ENCODE data around the gene FAM209B. TPM values are rescaled to one million over a fixed set of nuclear protein-coding genes. Genes with fewer than 3 reads are reported as not detected.
"Not testable (repeated sequence)": the region's sequence is repeated elsewhere in the genome, so short reads cannot be mapped to it uniquely, and the experiment has no call there.

FAM209B gene, protein sequence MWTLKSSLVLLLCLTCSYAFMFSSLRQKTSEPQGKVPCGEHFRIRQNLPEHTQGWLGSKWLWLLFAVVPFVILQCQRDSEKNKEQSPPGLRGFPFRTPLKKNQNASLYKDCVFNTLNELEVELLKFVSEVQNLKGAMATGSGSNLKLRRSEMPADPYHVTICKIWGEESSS
- 0.45 TPM for polyA plus RNA-seq (2013, experiment 1 of 2)
- polyA plus RNA-seq (2013, experiment 2 of 2): 0.82 TPM

DNA sequence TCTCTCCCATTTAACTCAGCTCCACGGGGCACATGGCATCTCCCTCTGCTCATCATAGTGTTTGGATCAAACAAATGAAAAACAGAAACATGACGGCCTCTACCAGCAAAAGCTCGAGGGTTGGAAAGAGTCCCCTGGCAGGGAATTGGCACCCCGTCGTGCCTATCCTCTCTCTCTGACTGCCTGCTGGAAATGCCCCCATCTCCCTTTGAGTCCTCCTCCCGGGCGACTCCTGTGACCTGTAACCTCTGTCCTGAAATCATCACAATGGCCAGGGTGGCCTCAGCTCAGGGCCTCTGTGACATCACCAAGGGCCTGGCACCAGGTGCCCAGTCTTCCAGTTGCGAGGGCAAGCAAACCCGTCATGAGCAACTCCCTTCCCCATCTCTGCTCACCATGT is at the start of gene FAM209B:
Gene FAM209B (plus strand): TSS at position 301 of the 400 bp plus-strand sequence. CDS start 96 bp downstream, at position 397.
- H3K36me3 ChIP-seq (ENCODE audit: insufficient read depth, low read length); H3K4me3 ChIP-seq (ENCODE audit: low read length); H3K4me1 ChIP-seq (ENCODE audit: insufficient read depth, low read length); H3K27ac ChIP-seq (ENCODE audit: low read depth, low read length); H3K9ac ChIP-seq (ENCODE audit: low read depth, low read length); H3K27me3 ChIP-seq (ENCODE audit: insufficient read depth, low read length); H3K9me3 ChIP-seq (ENCODE audit: insufficient read depth, low read depth, low read length): not testable (repeated sequence)
- 93% methylated on average over 9 of the region's 9 CpGs for WGBS

DNA sequence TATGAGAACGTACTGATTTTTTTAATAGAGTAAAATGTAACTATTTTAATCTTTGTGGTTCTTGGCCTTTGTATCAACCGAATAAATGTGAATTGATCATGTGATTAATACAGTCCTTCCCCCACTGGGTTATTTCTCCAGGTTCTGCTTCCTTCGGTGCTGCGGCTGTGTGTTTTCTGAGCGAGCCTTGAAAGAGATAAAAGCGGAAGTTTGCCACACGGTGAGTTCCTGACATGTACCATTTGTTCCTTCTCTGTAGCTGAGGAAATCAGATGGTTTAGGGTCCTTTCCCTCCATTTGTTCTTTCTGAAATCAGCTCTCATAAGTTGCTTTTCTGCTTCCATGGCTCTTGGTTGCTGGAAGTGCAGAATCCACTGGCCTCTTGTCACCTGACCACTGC is 49.1 kb upstream of the FAM209B start:
- no peaks in the 10 kb centered on the region for H3K4me1 ChIP-seq (ENCODE audit: insufficient read depth, low read length)
- H3K9me3 ChIP-seq (ENCODE audit: insufficient read depth, low read depth, low read length): no peaks in the 10 kb centered on the region
- H3K4me3 ChIP-seq (ENCODE audit: low read length): no peak overlapping the region
- H3K36me3 ChIP-seq (ENCODE audit: insufficient read depth, low read length): peaks cover 75% of the 10 kb centered on the region
- H3K27me3 ChIP-seq (ENCODE audit: insufficient read depth, low read length): no peaks in the 10 kb centered on the region
- 95% methylated on average over 6 of the region's 7 CpGs for WGBS
- no peak overlapping the region for H3K27ac ChIP-seq (ENCODE audit: low read depth, low read length)
- H3K9ac ChIP-seq (ENCODE audit: low read depth, low read length): no peak overlapping the region

DNA sequence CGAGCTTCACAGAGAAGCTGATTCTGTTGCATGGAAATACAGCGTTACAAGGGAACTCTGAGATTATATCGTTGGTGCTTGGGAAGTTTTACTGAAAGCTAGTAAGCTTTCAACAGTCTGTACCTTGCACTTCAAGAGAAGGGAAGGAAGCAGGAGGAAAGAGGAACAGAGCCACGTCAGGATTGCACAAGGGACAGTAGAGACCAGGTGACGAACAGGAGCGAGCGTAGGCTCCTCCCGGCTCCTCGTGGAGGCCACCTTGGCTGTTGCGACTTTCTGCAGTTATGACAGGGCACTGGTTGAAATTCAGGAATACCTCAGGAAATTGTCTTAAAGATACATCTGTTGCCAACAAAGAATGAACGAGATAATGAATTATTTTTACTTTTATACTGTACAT is 45.8 kb upstream of the FAM209B start:
- peaks cover 64% of the 10 kb centered on the region for H3K36me3 ChIP-seq (ENCODE audit: insufficient read depth, low read length)
- no peak overlapping the region for H3K27ac ChIP-seq (ENCODE audit: low read depth, low read length)
- H3K4me3 ChIP-seq (ENCODE audit: low read length): no peak overlapping the region
- 94% methylated on average over 10 of the region's 11 CpGs for WGBS
- no peak overlapping the region for H3K9ac ChIP-seq (ENCODE audit: low read depth, low read length)
- H3K9me3 ChIP-seq (ENCODE audit: insufficient read depth, low read depth, low read length): no peaks in the 10 kb centered on the region
- no peaks in the 10 kb centered on the region for H3K27me3 ChIP-seq (ENCODE audit: insufficient read depth, low read length)
- no peaks in the 10 kb centered on the region for H3K4me1 ChIP-seq (ENCODE audit: insufficient read depth, low read length)

DNA sequence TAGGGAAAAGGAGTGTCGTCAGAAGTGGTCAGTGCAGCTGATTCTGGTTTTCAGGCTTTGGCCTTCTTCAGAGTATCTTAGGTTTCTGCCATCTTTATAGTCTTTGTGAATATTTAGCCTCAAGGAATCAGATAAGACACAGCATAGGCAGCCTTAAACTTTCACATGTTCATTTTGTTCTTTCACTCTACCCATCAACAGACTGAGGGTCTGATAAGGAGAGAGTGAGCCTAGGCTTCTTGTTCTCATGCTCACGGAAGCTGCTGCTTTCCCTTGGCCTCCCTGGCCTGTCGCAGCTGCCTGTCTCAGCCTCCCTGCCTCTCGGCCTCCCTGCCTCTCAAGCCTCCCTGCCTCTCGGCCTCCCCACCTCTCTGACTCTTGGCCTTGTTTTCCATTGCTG is 44.5 kb upstream of the FAM209B start:
- WGBS: 94% methylated on average over 5 of the region's 5 CpGs
- Histone ChIP-seq H3K4me3 (ENCODE audit: low read length) (no peak overlapping the region), H3K9ac (ENCODE audit: low read depth, low read length) (no peak overlapping the region), H3K27me3 (ENCODE audit: insufficient read depth, low read length) (no peaks in the 10 kb centered on the region), H3K27ac (ENCODE audit: low read depth, low read length) (no peak overlapping the region), H3K4me1 (ENCODE audit: insufficient read depth, low read length) (no peaks in the 10 kb centered on the region), H3K36me3 (ENCODE audit: insufficient read depth, low read length) (peaks cover 57% of the 10 kb centered on the region), H3K9me3 (ENCODE audit: insufficient read depth, low read depth, low read length) (no peaks in the 10 kb centered on the region)

DNA sequence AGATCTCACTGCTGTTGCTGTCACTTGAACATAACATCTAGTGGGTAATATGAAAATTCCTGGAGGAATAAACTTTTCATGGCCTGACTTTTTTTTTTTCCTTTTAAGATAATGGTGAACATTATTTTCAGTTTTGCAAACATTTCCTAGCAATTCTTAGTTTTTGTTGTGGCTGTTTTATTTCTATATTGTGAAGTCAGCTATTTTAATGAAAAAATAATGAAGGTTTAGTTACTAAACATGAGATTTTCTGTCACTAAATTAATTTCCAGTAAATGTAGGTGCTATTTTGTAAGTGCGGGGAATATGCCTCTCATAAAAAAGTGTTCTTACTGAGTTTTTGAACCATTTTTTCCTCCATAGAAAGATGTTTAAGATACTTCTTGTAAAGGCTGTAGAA is 31.9 kb upstream of the FAM209B start:
- WGBS: 100% methylated on average over 1 of the region's 1 CpG
- Histone ChIP-seq H3K27me3 (ENCODE audit: insufficient read depth, low read length) (no peaks in the 10 kb centered on the region), H3K4me3 (ENCODE audit: low read length) (no peak overlapping the region), H3K9ac (ENCODE audit: low read depth, low read length) (no peak overlapping the region), H3K4me1 (ENCODE audit: insufficient read depth, low read length) (no peaks in the 10 kb centered on the region), H3K9me3 (ENCODE audit: insufficient read depth, low read depth, low read length) (no peaks in the 10 kb centered on the region), H3K27ac (ENCODE audit: low read depth, low read length) (no peak overlapping the region), H3K36me3 (ENCODE audit: insufficient read depth, low read length) (peaks cover 16% of the 10 kb centered on the region; the same call in 1 of the 2 replicates)

DNA sequence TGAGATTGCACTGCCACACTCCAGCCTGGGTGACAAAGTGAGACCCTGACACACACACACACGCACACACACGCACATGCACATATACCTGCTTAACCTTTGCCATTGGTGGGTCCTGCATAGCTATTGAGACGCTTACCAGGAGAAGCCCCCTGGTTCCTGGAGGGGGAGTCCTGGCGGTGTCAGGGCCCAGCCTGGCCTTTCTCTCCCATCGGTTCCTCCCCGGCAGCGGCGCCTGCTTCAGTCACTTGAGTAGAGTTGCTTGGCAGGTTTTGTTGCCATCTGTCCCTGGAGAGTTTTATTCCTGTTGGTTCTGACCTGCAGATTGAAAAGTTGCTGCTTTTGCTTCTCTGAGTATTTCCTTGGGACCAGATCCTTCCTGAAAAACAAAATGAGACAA is 29.1 kb upstream of the FAM209B start:
- Histone ChIP-seq H3K4me1 (ENCODE audit: insufficient read depth, low read length) (no peaks in the 10 kb centered on the region), H3K27me3 (ENCODE audit: insufficient read depth, low read length) (no peaks in the 10 kb centered on the region), H3K9ac (ENCODE audit: low read depth, low read length) (no peak overlapping the region), H3K27ac (ENCODE audit: low read depth, low read length) (0 out of 2 replicates have a peak overlapping the region, but pooled peaks have one; percentile 18), H3K4me3 (ENCODE audit: low read length) (no peak overlapping the region), H3K9me3 (ENCODE audit: insufficient read depth, low read depth, low read length) (no peaks in the 10 kb centered on the region), H3K36me3 (ENCODE audit: insufficient read depth, low read length) (peaks cover 4% of the 10 kb centered on the region; the same call in 1 of the 2 replicates)
- WGBS: 91% methylated on average over 8 of the region's 8 CpGs

DNA sequence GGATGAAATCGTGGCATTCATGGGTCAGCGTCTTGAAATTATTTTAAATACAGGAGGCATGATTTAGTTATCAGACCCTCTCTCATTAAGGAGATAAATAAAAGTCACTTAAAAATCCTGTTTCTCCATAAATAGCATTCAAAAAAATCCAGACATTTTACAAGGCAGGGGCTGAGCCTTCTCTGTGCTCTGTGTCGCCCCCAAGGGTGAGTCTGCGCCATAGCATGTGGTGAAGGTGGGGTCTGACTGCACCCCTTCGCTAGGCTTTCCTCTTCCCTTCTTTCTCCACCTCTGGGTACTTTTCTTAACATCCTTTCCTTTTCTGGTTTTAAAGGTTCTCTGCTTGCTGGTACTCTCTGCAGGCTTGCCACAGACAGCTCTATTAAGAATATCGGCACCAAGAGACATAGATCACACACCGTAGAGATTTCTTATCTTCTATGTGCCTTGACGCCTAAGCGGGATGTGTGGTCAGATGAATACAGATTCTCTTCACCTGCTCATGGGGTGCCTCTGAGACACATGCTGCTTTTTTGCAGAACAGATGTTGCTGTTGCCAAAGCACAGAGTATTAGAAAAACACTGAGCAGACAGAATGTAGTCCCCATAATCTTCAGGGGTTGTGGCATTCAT is 28.6 kb upstream of the FAM209B start:
- H3K27ac ChIP-seq (ENCODE audit: low read depth, low read length): 0 out of 2 replicates have a peak overlapping the region, but pooled peaks have one; percentile 18
- no peak overlapping the region for H3K9ac ChIP-seq (ENCODE audit: low read depth, low read length)
- H3K27me3 ChIP-seq (ENCODE audit: insufficient read depth, low read length): no peaks in the 10 kb centered on the region
- no peak overlapping the region for H3K4me3 ChIP-seq (ENCODE audit: low read length)
- H3K36me3 ChIP-seq (ENCODE audit: insufficient read depth, low read length): peaks cover 4% of the 10 kb centered on the region; the same call in 1 of the 2 replicates
- 93% methylated on average over 9 of the region's 9 CpGs for WGBS
- no peaks in the 10 kb centered on the region for H3K9me3 ChIP-seq (ENCODE audit: insufficient read depth, low read depth, low read length)
- H3K4me1 ChIP-seq (ENCODE audit: insufficient read depth, low read length): no peaks in the 10 kb centered on the region

DNA sequence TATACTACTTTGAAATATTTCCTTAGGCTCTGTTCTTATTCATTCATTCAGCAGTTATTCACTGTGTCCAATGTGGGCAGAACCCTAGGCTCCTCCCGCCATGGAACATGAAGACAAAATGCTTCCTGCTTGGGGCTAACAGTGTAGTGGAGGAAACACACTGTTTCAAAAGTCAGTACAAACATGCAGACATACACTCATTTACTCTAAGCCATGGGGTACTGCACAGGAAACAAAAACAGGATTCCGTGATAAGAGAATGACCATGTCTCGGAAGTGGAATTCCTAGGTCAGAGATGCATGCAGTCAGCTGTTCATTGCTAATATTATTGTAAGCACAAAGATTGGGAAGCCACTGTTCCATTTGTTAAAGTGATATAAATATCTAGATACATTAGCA is 26.9 kb upstream of the FAM209B start:
- Histone ChIP-seq H3K4me3 (ENCODE audit: low read length) (no peak overlapping the region), H3K9me3 (ENCODE audit: insufficient read depth, low read depth, low read length) (no peaks in the 10 kb centered on the region), H3K27ac (ENCODE audit: low read depth, low read length) (no peak overlapping the region), H3K36me3 (ENCODE audit: insufficient read depth, low read length) (peaks cover 4% of the 10 kb centered on the region; the same call in 1 of the 2 replicates), H3K9ac (ENCODE audit: low read depth, low read length) (no peak overlapping the region), H3K27me3 (ENCODE audit: insufficient read depth, low read length) (no peaks in the 10 kb centered on the region), H3K4me1 (ENCODE audit: insufficient read depth, low read length) (no peaks in the 10 kb centered on the region)
- WGBS: 71% methylated on average over 3 of the region's 3 CpGs

DNA sequence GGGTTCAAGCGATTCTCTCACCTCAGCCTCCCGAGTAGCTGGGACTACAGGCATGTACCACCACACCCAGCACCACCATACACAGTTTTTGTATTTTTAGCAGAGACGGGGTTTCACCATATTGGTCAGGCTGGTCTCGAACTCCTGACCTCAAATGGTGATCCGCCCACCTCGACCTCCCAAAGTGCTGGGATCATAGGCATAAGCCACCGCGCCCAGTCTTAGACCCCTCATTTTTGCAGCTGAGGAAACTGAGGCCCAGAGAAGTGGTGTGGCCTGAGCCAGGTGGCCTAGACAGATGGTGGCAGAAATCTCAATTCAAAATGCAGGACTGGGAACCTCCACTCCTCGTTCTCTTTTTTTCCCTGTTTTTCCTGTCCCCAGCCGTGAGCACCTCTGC is 21.1 kb upstream of the FAM209B start:
- Histone ChIP-seq H3K27me3 (ENCODE audit: insufficient read depth, low read length) (no peaks in the 10 kb centered on the region), H3K27ac (ENCODE audit: low read depth, low read length) (no peak overlapping the region), H3K36me3 (ENCODE audit: insufficient read depth, low read length) (peaks cover 13% of the 10 kb centered on the region), H3K4me3 (ENCODE audit: low read length) (no peak overlapping the region), H3K9ac (ENCODE audit: low read depth, low read length) (no peak overlapping the region), H3K4me1 (ENCODE audit: insufficient read depth, low read length) (no peaks in the 10 kb centered on the region), H3K9me3 (ENCODE audit: insufficient read depth, low read depth, low read length) (no peaks in the 10 kb centered on the region)
- 95% methylated on average over 10 of the region's 10 CpGs for WGBS

DNA sequence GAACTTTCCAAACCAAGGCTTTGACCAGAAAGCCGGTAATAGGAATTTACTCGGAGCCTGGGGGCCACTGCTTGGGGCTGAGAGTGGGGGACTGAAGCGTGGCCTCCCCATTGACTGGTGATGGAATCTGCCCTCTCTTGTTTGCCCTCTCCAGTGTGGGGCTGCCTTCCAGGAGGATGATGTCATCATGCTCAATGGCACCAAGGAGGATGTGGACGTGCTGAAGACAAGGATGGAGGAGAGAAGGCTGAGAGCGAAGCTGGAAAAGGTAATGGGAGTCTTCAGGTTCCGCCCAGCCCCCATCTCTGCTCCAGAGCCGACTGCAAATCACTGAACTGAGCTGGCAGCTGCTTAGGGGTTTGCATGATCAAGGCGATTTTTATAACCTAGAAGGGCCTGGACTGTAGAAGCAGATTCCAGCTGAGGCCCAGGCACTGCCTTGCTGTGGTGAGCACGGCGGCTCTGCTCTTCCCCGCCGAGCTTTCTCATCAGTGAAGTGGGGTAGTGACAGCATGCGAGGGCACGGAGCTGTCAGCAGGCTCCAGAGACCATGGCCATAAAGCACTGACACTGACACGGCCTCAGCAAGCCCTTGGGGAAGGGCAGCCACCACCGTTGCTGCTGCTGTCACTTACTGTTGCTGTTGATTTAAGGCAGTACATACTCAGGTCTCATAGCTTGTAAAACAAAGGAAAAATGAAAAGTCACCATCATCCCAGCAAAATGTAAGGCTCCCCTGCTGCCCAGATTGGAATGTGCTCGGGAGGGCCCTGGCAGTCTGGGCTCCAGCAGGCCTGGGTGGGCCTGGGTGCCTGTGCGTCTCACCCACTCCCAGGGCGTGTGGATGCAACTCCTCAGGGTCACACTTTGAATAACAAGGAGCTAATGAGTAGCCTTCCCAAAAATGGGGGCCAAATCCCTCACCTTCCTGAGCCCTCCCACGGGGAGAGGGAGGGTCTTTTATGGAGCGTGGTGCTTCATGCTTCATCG is 19.6 kb upstream of the FAM209B start:
- H3K4me1 ChIP-seq (ENCODE audit: insufficient read depth, low read length): no peaks in the 10 kb centered on the region
- peaks cover 28% of the 10 kb centered on the region for H3K36me3 ChIP-seq (ENCODE audit: insufficient read depth, low read length)
- WGBS: 91% methylated on average over 22 of the region's 22 CpGs
- H3K27ac ChIP-seq (ENCODE audit: low read depth, low read length): no peak overlapping the region
- H3K27me3 ChIP-seq (ENCODE audit: insufficient read depth, low read length): no peaks in the 10 kb centered on the region
- H3K9ac ChIP-seq (ENCODE audit: low read depth, low read length): no peak overlapping the region
- H3K4me3 ChIP-seq (ENCODE audit: low read length): no peak overlapping the region
- no peaks in the 10 kb centered on the region for H3K9me3 ChIP-seq (ENCODE audit: insufficient read depth, low read depth, low read length)

DNA sequence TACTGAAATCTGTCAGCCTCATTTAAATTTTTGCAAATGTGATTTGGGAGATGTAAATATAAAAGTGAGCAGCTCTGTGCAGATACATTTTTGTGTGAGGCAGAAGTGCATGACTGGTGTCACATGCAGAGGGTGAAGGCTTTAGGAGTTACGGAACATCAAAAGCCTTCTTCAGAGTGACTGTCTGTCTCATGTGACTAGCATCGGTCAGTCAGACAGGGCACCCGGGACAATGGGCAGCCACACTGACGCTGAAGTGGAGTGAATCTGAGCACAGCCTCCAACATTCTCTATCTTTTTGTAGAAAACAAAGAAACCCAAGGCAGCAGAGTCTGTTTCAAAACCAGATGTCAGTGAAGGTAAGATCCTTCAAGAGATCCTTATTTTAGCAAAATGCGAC is 16.4 kb upstream of the FAM209B start:
- 95% methylated on average over 5 of the region's 5 CpGs for WGBS
- no peak overlapping the region for H3K4me3 ChIP-seq (ENCODE audit: low read length)
- H3K4me1 ChIP-seq (ENCODE audit: insufficient read depth, low read length): no peaks in the 10 kb centered on the region
- peaks cover 19% of the 10 kb centered on the region for H3K9me3 ChIP-seq (ENCODE audit: insufficient read depth, low read depth, low read length)
- no peak overlapping the region for H3K9ac ChIP-seq (ENCODE audit: low read depth, low read length)
- peaks cover 48% of the 10 kb centered on the region for H3K36me3 ChIP-seq (ENCODE audit: insufficient read depth, low read length)
- H3K27me3 ChIP-seq (ENCODE audit: insufficient read depth, low read length): no peaks in the 10 kb centered on the region
- no peak overlapping the region for H3K27ac ChIP-seq (ENCODE audit: low read depth, low read length)

Measured in HUES64 (cell line).